ENCODE data around the gene PIK3R5.

- no peak for TF ChIP-seq POLR2A (IDR thresholded peaks at IDR 0.05)
- TF ChIP-seq CTCF (IDR thresholded peaks at IDR 0.05) = no peak
- TF ChIP-seq EP300 (IDR thresholded peaks at IDR 0.05) = no peak
- no peak for TF ChIP-seq POLR2AphosphoS5 (IDR thresholded peaks at IDR 0.05)
Observed at GRCh38 chr17:8881606-8882005, 83.9 kb downstream of the PIK3R5 start.
